Measurements from ENCODE around the gene CACNA1E. TPM values are rescaled to one million over a fixed set of nuclear protein-coding genes. Genes with fewer than 3 reads are reported as not detected.
A peak's percentile ranks its signal among the peaks of the same experiment; 100 is the strongest.

Gene CACNA1E
- total RNA-seq, 1 experiment from 2014 or later: under 0.01 TPM

DNA sequence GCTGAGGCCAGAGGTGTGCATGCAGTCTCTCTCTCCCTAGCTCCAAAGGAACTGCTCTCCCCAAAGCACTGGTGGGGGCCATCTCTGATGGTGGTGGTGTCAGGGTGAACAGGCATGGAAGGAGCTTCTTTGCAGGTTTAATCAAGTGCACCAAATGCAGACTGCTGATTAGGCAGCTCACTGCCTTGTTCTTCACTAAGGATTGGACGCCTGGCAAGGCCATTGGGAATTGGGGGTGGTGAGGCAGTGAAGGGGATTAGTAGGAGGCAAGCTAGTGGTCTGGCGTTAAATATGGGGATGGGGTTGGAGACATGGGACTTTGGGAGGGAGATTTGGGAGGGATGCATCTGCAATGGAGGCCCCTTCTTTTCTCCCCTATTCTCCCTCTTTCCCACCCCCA, 1.5 kb downstream of the CACNA1E start:
- no peak for DNase-seq (ENCODE audit: low read depth)

DNA sequence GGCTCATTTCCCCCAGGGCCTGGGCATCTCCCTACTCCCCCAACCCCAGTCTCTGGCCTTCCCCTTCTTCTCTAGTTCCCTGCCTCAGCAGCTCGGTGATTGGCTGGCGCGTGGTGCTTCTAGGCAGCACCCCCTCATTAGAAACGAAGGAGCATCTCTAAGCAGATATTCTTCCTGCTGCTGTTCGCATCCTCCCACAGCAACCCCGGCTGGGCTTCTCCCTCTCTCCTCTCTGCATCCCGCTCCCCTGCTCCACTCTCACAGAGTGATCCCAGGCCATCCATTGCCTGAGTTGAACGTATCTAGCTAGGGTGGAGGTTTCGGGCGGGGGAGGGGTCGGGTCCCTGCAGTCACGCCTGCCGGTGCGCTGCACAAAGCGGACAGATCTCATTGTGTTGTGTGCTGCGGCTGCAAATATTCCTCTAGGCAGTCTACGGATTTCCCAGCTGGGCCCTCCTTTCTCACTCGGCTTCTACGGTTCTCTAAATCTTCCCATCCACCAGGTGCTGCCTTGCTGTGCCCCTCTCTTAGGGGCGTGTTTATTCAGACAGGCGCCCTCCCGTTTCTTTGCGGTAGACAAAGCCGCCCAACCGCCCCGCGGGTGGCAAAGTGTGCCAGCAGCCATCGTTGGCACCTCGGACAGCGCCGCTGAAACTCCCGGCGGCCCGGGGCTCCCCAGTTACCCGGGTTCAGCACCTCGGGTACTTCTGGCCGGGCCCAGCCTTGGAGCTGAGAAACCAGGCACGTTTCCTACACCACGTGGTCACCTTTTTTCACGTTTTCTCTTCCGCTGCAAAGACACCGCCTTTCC, 2.2 kb downstream of the CACNA1E start:
- DNase-seq (ENCODE audit: low read depth): no peak

DNA sequence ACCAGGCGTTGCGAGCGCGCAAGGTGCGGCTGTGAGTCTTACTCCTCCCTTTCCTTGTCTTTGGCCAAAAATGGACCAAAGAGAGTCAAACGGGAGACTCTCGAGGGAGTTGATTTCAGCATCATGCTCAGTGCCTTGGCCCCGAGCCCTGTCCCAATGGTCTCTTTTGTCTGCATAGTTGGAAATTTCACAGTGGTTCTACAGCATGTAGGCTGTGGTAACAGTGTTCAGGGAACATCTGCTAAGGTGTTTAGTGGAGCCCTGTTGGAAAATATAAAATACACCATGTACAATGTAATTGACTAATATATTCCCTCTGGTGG, 2.7 kb downstream of the CACNA1E start:
- DNase-seq (ENCODE audit: low read depth): no peak

DNA sequence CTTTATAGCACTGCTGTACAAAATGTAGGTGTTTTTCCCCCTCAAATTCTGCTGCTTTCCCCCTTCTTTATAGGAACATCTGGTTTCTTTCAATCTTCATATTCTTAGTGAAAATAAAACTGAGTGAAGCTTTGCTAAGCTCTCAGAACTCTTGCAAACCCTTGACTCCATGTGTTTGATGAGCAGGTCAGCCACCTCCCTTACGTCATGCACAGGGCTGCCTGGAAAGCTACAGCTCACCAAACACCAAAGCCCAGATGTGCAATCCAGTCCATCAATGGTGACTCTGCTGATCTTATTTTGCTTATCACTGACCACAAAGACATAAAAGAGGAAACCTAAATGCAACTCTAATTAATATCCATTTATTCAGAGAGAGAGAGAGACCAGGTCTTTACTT, 5.5 kb downstream of the CACNA1E start:
- no peak for DNase-seq (ENCODE audit: low read depth)

DNA sequence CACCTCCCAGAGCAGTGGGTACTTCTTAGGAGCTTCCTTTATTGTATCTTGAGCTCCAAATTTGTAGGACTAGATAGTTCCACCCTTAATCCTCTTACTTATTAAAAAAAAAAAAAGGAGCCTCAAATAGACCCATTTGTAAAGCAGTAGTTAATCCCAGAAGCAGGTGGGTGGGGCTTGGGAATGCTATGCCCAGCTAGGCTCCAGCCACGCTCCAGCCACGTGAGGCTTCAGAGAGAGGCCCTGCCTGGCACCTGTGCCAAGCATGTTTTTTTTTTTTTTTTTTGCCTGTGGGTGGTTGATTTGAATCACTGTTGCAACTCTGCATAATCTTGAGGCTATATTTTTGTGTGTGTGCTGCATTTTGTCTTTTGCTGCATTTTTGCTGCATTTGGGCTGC, 7.0 kb downstream of the CACNA1E start:
- no peak for DNase-seq (ENCODE audit: low read depth)

- DNase-seq (ENCODE audit: low read depth): no peak
These were observed 7.7 kb downstream of the CACNA1E start for GRCh38 chr1:181490740-181491712.

DNA sequence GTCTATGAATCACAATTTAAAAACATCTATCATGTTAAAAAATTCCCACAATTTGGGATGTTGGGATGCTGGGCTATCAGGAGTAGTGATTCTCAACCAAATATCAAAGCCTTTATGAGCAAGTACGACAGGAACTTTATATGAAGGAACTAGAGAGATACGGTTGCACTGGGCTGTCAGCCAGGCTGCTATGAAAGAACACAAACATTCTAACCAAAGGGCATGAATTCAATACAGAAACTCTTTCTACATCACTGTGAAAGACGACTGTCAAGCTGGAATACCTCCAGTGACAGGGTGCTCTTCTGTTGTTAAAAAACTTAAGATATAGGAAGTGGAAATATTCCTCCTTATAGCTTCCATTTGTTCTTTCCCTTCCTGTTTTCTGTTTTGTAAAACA, 9.8 kb downstream of the CACNA1E start:
- no peak for DNase-seq (ENCODE audit: low read depth)

DNA sequence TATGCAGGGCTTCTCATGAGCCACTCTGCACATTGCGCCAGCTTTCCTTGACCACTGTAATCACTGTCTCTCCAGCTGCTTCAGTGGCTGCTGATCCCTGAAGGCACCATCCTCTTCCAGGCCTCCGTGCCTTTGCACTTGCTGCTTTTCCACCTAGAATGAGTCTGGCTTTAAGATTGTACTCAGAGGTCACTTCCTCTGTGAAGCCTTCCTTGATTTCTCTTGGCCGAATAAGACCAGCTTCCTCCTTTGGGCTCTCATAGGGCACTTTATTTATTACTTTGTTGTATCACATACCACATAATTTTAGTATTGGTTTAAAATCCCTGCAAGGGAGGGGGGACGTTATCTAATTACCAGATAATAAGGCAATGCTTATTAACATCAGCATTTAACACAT, 10.6 kb downstream of the CACNA1E start:
- DNase-seq (ENCODE audit: low read depth): no peak

- no peak for DNase-seq (ENCODE audit: low read depth)
These were observed 13.4 kb downstream of the CACNA1E start for GRCh38 chr1:181496759-181497158.

- no peak for DNase-seq (ENCODE audit: low read depth)
These were observed 14.6 kb downstream of the CACNA1E start for GRCh38 chr1:181497870-181498269.

- no peak for DNase-seq (ENCODE audit: low read depth)
These were observed 16.5 kb downstream of the CACNA1E start for GRCh38 chr1:181499825-181500224.

GRCh38 chr1:181500636-181501035, 17.3 kb downstream of the CACNA1E start:
- no peak for DNase-seq (ENCODE audit: low read depth)

- DNase-seq (ENCODE audit: low read depth): no peak
These were observed 18.3 kb downstream of the CACNA1E start for GRCh38 chr1:181501612-181502011.

GRCh38 chr1:181503171-181503810, 20.0 kb downstream of the CACNA1E start:
- peak; percentile 34 for DNase-seq (ENCODE audit: low read depth)

DNA sequence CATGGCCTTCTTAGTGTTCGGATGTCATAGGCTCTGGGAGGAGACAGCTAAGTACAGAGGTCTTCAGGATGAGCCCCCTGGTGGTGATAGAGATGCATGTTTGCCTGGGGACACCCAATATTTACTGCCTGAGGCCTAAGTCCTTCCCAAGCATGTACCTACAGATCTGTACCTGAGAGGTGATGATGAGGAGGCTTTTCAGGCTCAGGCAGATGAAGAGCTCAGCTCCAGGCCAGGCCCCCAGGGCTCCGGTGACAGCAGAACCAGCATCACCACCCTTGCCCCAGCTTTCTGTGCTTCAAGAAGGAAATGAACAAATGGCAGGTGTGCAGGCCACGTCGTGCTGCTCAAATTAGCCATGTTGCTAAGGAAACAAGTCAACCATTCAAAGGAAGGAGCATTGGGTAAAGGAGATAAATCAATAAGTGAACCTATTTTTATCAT, 21.1 kb downstream of the CACNA1E start:
- DNase-seq (ENCODE audit: low read depth): no peak

GRCh38 chr1:181506563-181507353, 23.4 kb downstream of the CACNA1E start:
- DNase-seq (ENCODE audit: low read depth): no peak

GRCh38 chr1:181508486-181509165, 25.3 kb downstream of the CACNA1E start:
- DNase-seq (ENCODE audit: low read depth): peak; percentile 67

DNA sequence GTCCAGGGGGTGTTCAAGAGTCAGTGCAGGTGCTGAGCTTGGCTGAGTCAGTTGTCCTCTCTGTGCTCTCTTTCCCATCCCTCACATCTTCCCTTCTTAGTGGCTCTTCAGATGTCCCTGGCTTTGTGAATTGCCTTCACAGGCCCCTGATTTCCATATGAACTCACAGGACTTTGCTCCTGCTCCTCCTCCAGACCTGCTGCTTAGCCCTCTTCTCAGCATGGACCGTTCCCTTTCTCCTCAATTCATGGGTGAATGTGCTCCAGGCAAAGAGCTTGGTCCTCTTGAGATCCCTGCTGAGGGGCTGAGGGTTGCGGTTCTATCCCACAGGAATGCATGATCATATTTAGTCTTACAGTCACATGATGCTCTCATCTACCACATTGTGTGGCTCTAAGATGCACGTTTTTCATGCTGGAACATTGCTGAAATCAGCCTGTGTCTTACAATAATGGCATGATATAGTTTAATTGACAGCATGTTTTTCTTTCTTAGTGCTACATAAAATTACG, 30.5 kb downstream of the CACNA1E start:
- peak; percentile 64 for DNase-seq (ENCODE audit: low read depth)

GRCh38 chr1:181514298-181515290, 31.3 kb downstream of the CACNA1E start:
- no peak for DNase-seq (ENCODE audit: low read depth)

All from Daoy (cell line).